ENCODE results near the gene PTPRN2.

The PTPRN2 gene

GRCh38 chr7:157830331-157830730, 757.3 kb downstream of the PTPRN2 start:
- no peak for DNase-seq

GRCh38 chr7:157829491-157829890, 758.1 kb downstream of the PTPRN2 start:
- DNase-seq: no peak

GRCh38 chr7:157828881-157829280, 758.7 kb downstream of the PTPRN2 start:
- no peak for DNase-seq

- no peak for DNase-seq
Measured at GRCh38 chr7:157828190-157828589, 759.4 kb downstream of the PTPRN2 start.

- DNase-seq: no peak
Measured at GRCh38 chr7:157827863-157828160, 759.8 kb downstream of the PTPRN2 start.

- DNase-seq: no peak
Measured at GRCh38 chr7:157827045-157827862, 760.4 kb downstream of the PTPRN2 start.

GRCh38 chr7:157826566-157826965, 761.1 kb downstream of the PTPRN2 start:
- no peak for DNase-seq

- peak; percentile 3 for DNase-seq
Measured at GRCh38 chr7:157825325-157825724, 762.3 kb downstream of the PTPRN2 start.

GRCh38 chr7:157824819-157825121, 762.9 kb downstream of the PTPRN2 start:
- DNase-seq: no peak

GRCh38 chr7:157824011-157824818, 763.4 kb downstream of the PTPRN2 start:
- no peak for DNase-seq

- DNase-seq: no peak
Measured at GRCh38 chr7:157822688-157823031, 765.0 kb downstream of the PTPRN2 start.

- no peak for DNase-seq
Measured at GRCh38 chr7:157821959-157822687, 765.5 kb downstream of the PTPRN2 start.

- no peak for DNase-seq
Measured at GRCh38 chr7:157820796-157821195, 766.8 kb downstream of the PTPRN2 start.

- no peak for DNase-seq
Measured at GRCh38 chr7:157819455-157819807, 768.2 kb downstream of the PTPRN2 start.

GRCh38 chr7:157818701-157819454, 768.7 kb downstream of the PTPRN2 start:
- no peak for DNase-seq

- DNase-seq: no peak
Measured at GRCh38 chr7:157817944-157818700, 769.5 kb downstream of the PTPRN2 start.

- no peak for DNase-seq
Measured at GRCh38 chr7:157817433-157817832, 770.2 kb downstream of the PTPRN2 start.

- no peak for DNase-seq
Measured at GRCh38 chr7:157816526-157817250, 770.9 kb downstream of the PTPRN2 start.

- no peak for DNase-seq
Measured at GRCh38 chr7:157816086-157816485, 771.5 kb downstream of the PTPRN2 start.

GRCh38 chr7:157815706-157816022, 772.0 kb downstream of the PTPRN2 start:
- DNase-seq: no peak

- DNase-seq: no peak
Measured at GRCh38 chr7:157814931-157815705, 772.5 kb downstream of the PTPRN2 start.
